Gastrocnemius medialis (tissue), 4 donors: ENCODE measurements around the gene MRPL50. TPM values are rescaled to one million over a fixed set of nuclear protein-coding genes. Genes with fewer than 3 reads are reported as not detected.

ENCODE experiments used
- ATAC-seq, 2 donors: fragments of 150-250 bp; one replicate each; pipeline ENCODE4 v1.9.1; 2016
- DNase-seq, 2 donors: peaks; one replicate each; pipeline ENCODE4 v3.0.0-alpha.2; 2019
- H3K27ac ChIP-seq, 4 donors: fragments of 200-600 bp; sonication (generic); 1 replicate in 1 of 4; 2 replicates in 3 of 4; pipeline ENCODE4 v1.5.1; 2016 to 2018; ENCODE audit warnings: mild to moderate bottlenecking in 2 of 4, moderate library complexity in 1 of 4
- H3K27me3 ChIP-seq, 3 donors: fragments of 200-600 bp; sonication (generic) in 2 of 3; 1 replicate in 1 of 3; 2 replicates in 2 of 3; pipeline versions ENCODE4 v1.5.1 to v1.6.0; 2016 to 2019; ENCODE audit warnings: mild to moderate bottlenecking in 1 of 3, moderate library complexity in 1 of 3
- H3K36me3 ChIP-seq, 2 donors: fragments of 200-600 bp; sonication (generic) in 1 of 2; one replicate each; pipeline ENCODE4 v1.5.1; 2017 to 2018
- H3K4me1 ChIP-seq, 2 donors: fragments of 200-600 bp; sonication (generic) in 1 of 2; one replicate each; pipeline ENCODE4 v1.5.1; 2016 to 2017; ENCODE audit warnings: mild to moderate bottlenecking in 2 of 2
- H3K4me3 ChIP-seq, 4 donors: fragments of 200-600 bp; sonication (generic) in 3 of 4; 1 replicate in 1 of 4; 2 replicates in 3 of 4; pipeline ENCODE4 v1.5.1; 2016 to 2019; ENCODE audit warnings: mild to moderate bottlenecking in 2 of 4
- H3K9me3 ChIP-seq, 3 donors: fragments of 200-600 bp; sonication (generic) in 2 of 3; 1 replicate in 1 of 3; 2 replicates in 2 of 3; pipeline ENCODE4 v1.5.1; 2016 to 2019
- CTCF ChIP-seq, 5 experiments: fragments of 450-650 bp in 3 of 5; fragments of 200-600 bp in 2 of 5; sonication (generic) in 2 of 5; IDR thresholded peaks in 4 of 5; conservative IDR thresholded peaks in 1 of 5; 1 replicate in 4 of 5; 2 replicates in 1 of 5; pipeline ENCODE4 v1.5.1; 2016 to 2019; ENCODE audit warnings: antibody characterized with exemption in 5 of 5, mild to moderate bottlenecking in 3 of 5, moderate library complexity in 3 of 5
- POLR2A ChIP-seq, 2 donors: fragments of 450-650 bp; IDR thresholded peaks; one replicate each; pipeline ENCODE4 v1.6.1; 2017; ENCODE audit warnings: antibody characterized with exemption in 2 of 2, mild to moderate bottlenecking in 2 of 2, moderate library complexity in 2 of 2
- in situ Hi-C, 4 donors: fragments of 200-750 bp; cut with MboI; loops; one replicate each; pipeline versions ENCODE4 v1.15.0 to v1.8.0; 2017; ENCODE audit warnings: low sequenced_read_pairs in 4 of 4
- intact Hi-C: fragments of 100-400 bp; cut with DNase I; formaldehyde crosslinking; loops from one replicate; pipeline ENCODE4 v1.15.1; 2023; ENCODE audit warnings: low total_unique reads
- total RNA-seq, 4 donors: library from RNA; depleted of rRNA; stranded (reverse); fragments of >200 nt; gene quantifications; one replicate each; pipeline versions ENCODE4 v1.1.0 to v1.2.3, GENCODE V29; 2016

The MRPL50 gene
- total RNA-seq, 4 donors from 2014 or later = 6.3 to 13.7 (median 10.2) TPM

GRCh38 chr9:101366038-101366756 is 32.2 kb downstream of the MRPL50 start:
- Histone ChIP-seq H3K9me3 (no peaks in the 10 kb centered on the region), H3K36me3 (no peaks in the 10 kb centered on the region), H3K4me3 (no peak overlapping the region), H3K27ac (no peak overlapping the region), H3K4me1 (no peaks in the 10 kb centered on the region), H3K27me3 (no peaks in the 10 kb centered on the region)
- in situ Hi-C loops (no loop called here), intact Hi-C loops (no loop called here)
- DNase-seq = no peak
- no peak for TF ChIP-seq CTCF (IDR thresholded peaks at IDR 0.05 in 4 of 5, conservative IDR thresholded peaks at IDR 0.05 in 1 of 5)
- no peak for TF ChIP-seq POLR2A (IDR thresholded peaks at IDR 0.05)
- no peak for ATAC-seq

GRCh38 chr9:101365181-101365580 is 33.2 kb downstream of the MRPL50 start:
- intact Hi-C loops = no loop called here
- no peaks in the 10 kb centered on the region for H3K9me3 ChIP-seq
- no peak overlapping the region for H3K4me3 ChIP-seq
- ATAC-seq = no peak
- no peak overlapping the region for H3K27ac ChIP-seq
- DNase-seq = no peak
- TF ChIP-seq POLR2A (IDR thresholded peaks at IDR 0.05) (no peak), CTCF (IDR thresholded peaks at IDR 0.05 in 4 of 5, conservative IDR thresholded peaks at IDR 0.05 in 1 of 5) (no peak)
- H3K36me3 ChIP-seq = no peaks in the 10 kb centered on the region
- H3K27me3 ChIP-seq = no peaks in the 10 kb centered on the region
- in situ Hi-C loops = no loop called here
- no peaks in the 10 kb centered on the region for H3K4me1 ChIP-seq

GRCh38 chr9:101362450-101362849 is 36.0 kb downstream of the MRPL50 start:
- intact Hi-C loops (no loop called here), in situ Hi-C loops (no loop called here)
- H3K27me3 ChIP-seq = no peaks in the 10 kb centered on the region

GRCh38 chr9:101360647-101361046 is 37.8 kb downstream of the MRPL50 start:
- ATAC-seq (no peak), DNase-seq (no peak)
- Histone ChIP-seq H3K27ac (no peak overlapping the region), H3K4me1 (no peaks in the 10 kb centered on the region), H3K36me3 (no peaks in the 10 kb centered on the region), H3K4me3 (no peak overlapping the region), H3K27me3 (no peaks in the 10 kb centered on the region), H3K9me3 (no peaks in the 10 kb centered on the region)
- TF ChIP-seq CTCF (IDR thresholded peaks at IDR 0.05 in 4 of 5, conservative IDR thresholded peaks at IDR 0.05 in 1 of 5) (no peak), POLR2A (IDR thresholded peaks at IDR 0.05) (no peak)
- in situ Hi-C loops (no loop called here), intact Hi-C loops (no loop called here)

More at GRCh38 chr9:101362450-101362849, 36.0 kb downstream of the MRPL50 start:
- DNase-seq (no peak), ATAC-seq (no peak)
- no peaks in the 10 kb centered on the region for H3K36me3 ChIP-seq
- no peak for TF ChIP-seq POLR2A (IDR thresholded peaks at IDR 0.05)
- no peak for TF ChIP-seq CTCF (IDR thresholded peaks at IDR 0.05 in 4 of 5, conservative IDR thresholded peaks at IDR 0.05 in 1 of 5)
- H3K27ac ChIP-seq = no peak overlapping the region
- H3K9me3 ChIP-seq = no peaks in the 10 kb centered on the region
- H3K4me3 ChIP-seq = no peak overlapping the region
- H3K4me1 ChIP-seq = no peaks in the 10 kb centered on the region

GRCh38 chr9:101359679-101360078 is 38.7 kb downstream of the MRPL50 start:
- no peak overlapping the region for H3K27ac ChIP-seq
- H3K36me3 ChIP-seq = no peaks in the 10 kb centered on the region
- ATAC-seq (no peak), DNase-seq (no peak)
- no peaks in the 10 kb centered on the region for H3K27me3 ChIP-seq
- no peaks in the 10 kb centered on the region for H3K9me3 ChIP-seq
- in situ Hi-C loops (no loop called here), intact Hi-C loops (no loop called here)
- TF ChIP-seq CTCF (IDR thresholded peaks at IDR 0.05 in 4 of 5, conservative IDR thresholded peaks at IDR 0.05 in 1 of 5) = no peak
- TF ChIP-seq POLR2A (IDR thresholded peaks at IDR 0.05) = no peak
- H3K4me1 ChIP-seq = no peaks in the 10 kb centered on the region
- H3K4me3 ChIP-seq = no peak overlapping the region
